Keratinocyte (primary cell): ENCODE measurements around the gene NUDT14.

Experiments used
- CTCF ChIP-seq, 3 experiments: IDR thresholded peaks in 1 of 3; conservative IDR thresholded peaks in 1 of 3; optimal IDR thresholded peaks in 1 of 3; 2 replicates in 2 of 3; 3 replicates in 1 of 3; pipeline versions ENCODE3 to v1.5.1; 2011; ENCODE audit warnings: low read length in 3 of 3, mild to moderate bottlenecking in 3 of 3, moderate library complexity in 2 of 3, control low read depth in 1 of 3, inconsistent platforms in 1 of 3; ENCODE audit not compliant: insufficient read depth in 2 of 3; ENCODE audit errors: extremely low read depth in 1 of 3
- EZH2 ChIP-seq: IDR thresholded peaks from one replicate; pipeline ENCODE4 v1.6.1; 2012; ENCODE audit warnings: inconsistent platforms, mild to moderate bottlenecking, low read length, moderate library complexity

GRCh38 chr14:105177082-105177481 lies 4.0 kb downstream of the NUDT14 start:
- TF ChIP-seq CTCF (optimal IDR thresholded peaks at IDR 0.05 in 1 of 3, IDR thresholded peaks at IDR 0.05 in 1 of 3, conservative IDR thresholded peaks at IDR 0.05 in 1 of 3; ENCODE audit: extremely low read depth in 1 of 3, insufficient read depth in 2 of 3, low read length in 3 of 3): no peak
- no peak for TF ChIP-seq EZH2
